IMR-90 (cell line): ENCODE data around the gene MGST1. TPM values are rescaled to one million over a fixed set of nuclear protein-coding genes. Genes with fewer than 3 reads are reported as not detected.

Source experiments
- ATAC-seq: fragments of 200-7000 bp; cut with Tn5 transposase; 2 replicates; pipeline ENCODE4 v1.9.1; 2020; ENCODE audit warnings: low read depth, mild to moderate bottlenecking, moderate library complexity
- BruUV-seq: library from RNA; stranded (reverse); fragments of 400-500 nt; replicated peaks from 2 replicates; lab custom pipeline; 2021; lab: Mats Ljungman, UMichigan
- CTCF ChIA-PET: fragments of 300-600 bp; formaldehyde crosslinking; extraction: SDS; loops from one replicate; lab custom pipeline; 2021; ENCODE audit warnings: antibody characterized with exemption; lab: Yijun Ruan, JAX
- POLR2A ChIA-PET: fragments of 300-600 bp; sonication (Branson Sonifier 250); formaldehyde crosslinking; loops from one replicate; lab custom pipeline; 2022; ENCODE audit warnings: antibody characterized with exemption; ENCODE audit not compliant: unreplicated experiment; lab: Charles Lee
- DNase-seq: peaks from one replicate; pipeline ENCODE4 v3.0.0; 2013
- H2AFZ ChIP-seq: replicated peaks from 2 replicates; pipeline ENCODE3; 2013; ENCODE audit warnings: low read length, mild to moderate bottlenecking; ENCODE audit not compliant: poor library complexity
- H2AK5ac ChIP-seq: 2 replicates; pipeline ENCODE4 v1.6.1; 2013; ENCODE audit warnings: low read depth, low read length, inconsistent platforms
- H2AK9ac ChIP-seq: replicated peaks from 2 replicates; pipeline ENCODE3; 2013; ENCODE audit warnings: mild to moderate bottlenecking, low read depth, low read length, moderate library complexity; ENCODE audit not compliant: poor library complexity
- H2BK120ac ChIP-seq: 2 replicates; pipeline ENCODE4 v1.6.1; 2013; ENCODE audit warnings: low read depth, low read length, inconsistent platforms
- H2BK15ac ChIP-seq: 3 replicates; pipeline ENCODE4 v1.6.1; 2013; ENCODE audit warnings: low read depth, low read length, inconsistent platforms
- H2BK20ac ChIP-seq: 2 replicates; pipeline ENCODE4 v1.6.1; 2013; ENCODE audit warnings: low read depth, mild to moderate bottlenecking, inconsistent platforms, low read length, moderate library complexity
- H2BK5ac ChIP-seq: 2 replicates; pipeline ENCODE4 v1.6.1; 2013; ENCODE audit warnings: mild to moderate bottlenecking, low read depth, low read length, inconsistent platforms; ENCODE audit not compliant: poor library complexity, severe bottlenecking
- H3K14ac ChIP-seq: replicated peaks from 2 replicates; pipeline ENCODE4 v1.6.1; 2013; ENCODE audit warnings: low read depth, low read length, inconsistent platforms
- H3K18ac ChIP-seq: 2 replicates; pipeline ENCODE4 v1.6.1; 2013; ENCODE audit warnings: low read depth, low read length, control low read depth
- H3K23ac ChIP-seq: 2 replicates; pipeline ENCODE4 v1.6.1; 2013; ENCODE audit warnings: low read depth, low read length, inconsistent platforms
- H3K27ac ChIP-seq: 2 replicates; pipeline ENCODE4 v1.5.1; 2013; ENCODE audit warnings: mild to moderate bottlenecking, control low read depth, low read length; ENCODE audit not compliant: insufficient read depth
- H3K27me3 ChIP-seq: 2 replicates; pipeline ENCODE4 v1.6.1; 2013; ENCODE audit warnings: low read length; ENCODE audit not compliant: control insufficient read depth, insufficient read depth
- H3K36me3 ChIP-seq: 2 replicates; pipeline ENCODE4 v1.6.1; 2013; ENCODE audit warnings: low read length, mixed read lengths; ENCODE audit not compliant: control insufficient read depth, insufficient read depth
- H3K4ac ChIP-seq: 2 replicates; pipeline ENCODE4 v1.6.1; 2013; ENCODE audit warnings: low read depth, low read length, inconsistent platforms
- H3K4me1 ChIP-seq: 2 replicates; pipeline ENCODE4 v1.6.1; 2013; ENCODE audit warnings: low read length, mixed read lengths; ENCODE audit not compliant: control insufficient read depth, insufficient read depth
- H3K4me2 ChIP-seq: 2 replicates; pipeline ENCODE4 v1.6.1; 2013; ENCODE audit warnings: low read depth, mild to moderate bottlenecking, control low read depth, low read length, moderate library complexity
- H3K4me3 ChIP-seq: 2 replicates; pipeline ENCODE4 v1.5.1; 2013; ENCODE audit warnings: low read depth, mild to moderate bottlenecking, control low read depth, low read length, moderate library complexity; ENCODE audit not compliant: insufficient read depth
- H3K56ac ChIP-seq: 2 replicates; pipeline ENCODE4 v1.6.1; 2013; ENCODE audit warnings: low read length, inconsistent platforms; ENCODE audit not compliant: insufficient read depth; ENCODE audit errors: extremely low read depth
- H3K79me1 ChIP-seq, 2 experiments: 2 replicates each; pipeline ENCODE4 v1.6.1; 2013; ENCODE audit warnings: low read length in 2 of 2, inconsistent platforms in 1 of 2, low read depth in 1 of 2
- H3K9ac ChIP-seq: 2 replicates; pipeline ENCODE4 v1.6.1; 2013; ENCODE audit warnings: low read depth, low read length, control low read depth
- H3K9me1 ChIP-seq: 2 replicates; pipeline ENCODE4 v1.6.1; 2013; ENCODE audit warnings: low read length, inconsistent platforms; ENCODE audit not compliant: insufficient read depth
- H3K9me3 ChIP-seq: 2 replicates; pipeline ENCODE4 v1.6.1; 2013; ENCODE audit warnings: low read length; ENCODE audit not compliant: control insufficient read depth, insufficient read depth
- H4K20me1 ChIP-seq: 2 replicates; pipeline ENCODE4 v1.6.1; 2013; ENCODE audit warnings: low read length, inconsistent platforms; ENCODE audit not compliant: insufficient read depth
- H4K5ac ChIP-seq: 2 replicates; pipeline ENCODE4 v1.6.1; 2013; ENCODE audit warnings: mild to moderate bottlenecking, low read depth, low read length, control low read depth
- H4K8ac ChIP-seq, 2 experiments: 2 replicates each; pipeline ENCODE4 v1.6.1; 2013; ENCODE audit warnings: low read depth in 2 of 2, low read length in 2 of 2, control low read depth in 1 of 2, inconsistent platforms in 1 of 2
- H4K91ac ChIP-seq: 2 replicates; pipeline ENCODE4 v1.6.1; 2013; ENCODE audit warnings: low read depth, low read length, inconsistent platforms; ENCODE audit not compliant: insufficient read depth
- BHLHE40 ChIP-seq: fragments of 150-350 bp; IDR thresholded peaks from 2 replicates; pipeline ENCODE4 v1.6.1; 2016; ENCODE audit warnings: mild to moderate bottlenecking, low read depth, low read length
- CEBPB ChIP-seq: IDR thresholded peaks from 2 replicates; pipeline ENCODE4 v1.6.1; 2012; ENCODE audit warnings: low read depth, low read length, improper control_type of control experiment
- CHD1 ChIP-seq: IDR thresholded peaks from 2 replicates; pipeline ENCODE4 v1.6.1; 2012; ENCODE audit warnings: low read depth, low read length, improper control_type of control experiment
- FOS ChIP-seq: fragments of 150-350 bp; IDR thresholded peaks from 2 replicates; pipeline ENCODE4 v1.6.1; 2016; ENCODE audit warnings: low read depth, low read length
- MAFK ChIP-seq: IDR thresholded peaks from 2 replicates; pipeline ENCODE4 v1.6.1; 2012; ENCODE audit warnings: low read depth, low read length, improper control_type of control experiment
- MAZ ChIP-seq: IDR thresholded peaks from 2 replicates; pipeline ENCODE4 v1.6.1; 2012; ENCODE audit warnings: low read depth, mild to moderate bottlenecking, low read length, improper control_type of control experiment, moderate library complexity, borderline replicate concordance
- MXI1 ChIP-seq: IDR thresholded peaks from 2 replicates; pipeline ENCODE4 v1.6.1; 2012; ENCODE audit warnings: low read depth, mild to moderate bottlenecking, low read length, moderate library complexity, borderline replicate concordance
- NFE2L2 ChIP-seq: fragments of 150-350 bp; IDR thresholded peaks from 2 replicates; pipeline ENCODE4 v1.6.1; 2016; ENCODE audit warnings: low read depth, mild to moderate bottlenecking, low read length
- POLR2A ChIP-seq: IDR thresholded peaks from 2 replicates; pipeline ENCODE4 v1.6.1; 2012; ENCODE audit warnings: mild to moderate bottlenecking, low read depth, low read length
- RAD21 ChIP-seq: IDR thresholded peaks from 2 replicates; pipeline ENCODE4 v1.6.1; 2012; ENCODE audit warnings: low read length, improper control_type of control experiment
- RFX5 ChIP-seq: IDR thresholded peaks from 2 replicates; pipeline ENCODE4 v1.8.0; 2012; ENCODE audit warnings: low read depth, mild to moderate bottlenecking, low read length, moderate library complexity
- WGBS, 2 experiments: methylation state at CpG; one replicate each; pipeline versions ENCODE4 v1.1.5 to v1.1.7; 2013; ENCODE audit warnings: missing lambda C conversion rate in 2 of 2; ENCODE audit not compliant: insufficient read length in 1 of 2; ENCODE audit errors: extremely low coverage in 2 of 2; 5-methylcytosine and 5-hydroxymethylcytosine counted together
- dilution Hi-C: fragments of 300-500 bp; cut with HindIII; formaldehyde crosslinking; loops from one replicate; pipeline ENCODE4 v1.14.3; 2018; ENCODE audit warnings: low sequenced_read_pairs; ENCODE audit not compliant: unreplicated experiment
- in situ Hi-C: fragments of 300-500 bp; cut with MboI; formaldehyde crosslinking; loops from 3 replicates; pipeline ENCODE4 v1.14.3; 2019; ENCODE audit warnings: low sequenced_read_pairs, inconsistent platforms, mixed read lengths
- intact Hi-C: fragments of 100-400 bp; cut with micrococcal nuclease; formaldehyde crosslinking; loops from 2 replicates; pipeline ENCODE4 v1.10.0; 2022
- polyA plus RNA-seq, 3 experiments: library from polyadenylated mRNA; depleted of rRNA; stranded (reverse); fragments of >200 nt; gene quantifications; 2 replicates each; pipeline ENCODE4 v1.2.3, GENCODE V29; 2012; ENCODE audit warnings: low replicate concordance in 1 of 3
- total RNA-seq: library from RNA; depleted of rRNA; stranded (reverse); fragments of >200 nt; gene quantifications from 2 replicates; pipeline ENCODE4 v1.2.3, GENCODE V29; 2012
- TF ChIP-seq, protein P1 (sequence below): fragments of 150-350 bp; IDR thresholded peaks from 2 replicates; pipeline ENCODE4 v1.6.1; 2016; ENCODE audit warnings: low read depth, mild to moderate bottlenecking, low read length, moderate library complexity, borderline replicate concordance
- TF ChIP-seq, protein P2 (sequence below): conservative IDR thresholded peaks from 2 replicates; pipeline ENCODE4 v1.5.1; 2012; ENCODE audit warnings: mild to moderate bottlenecking, low read depth, low read length, improper control_type of control experiment
- TF ChIP-seq, protein P3 (sequence below): fragments of 150-350 bp; IDR thresholded peaks from 2 replicates; pipeline ENCODE4 v1.6.1; 2017; ENCODE audit warnings: mild to moderate bottlenecking, antibody characterized with exemption, low read length, low read depth

MGST1 gene
- total and polyA plus RNA-seq, 2 of the 4 experiments (the other 2 are of a cell fraction): 105 to 280 TPM

DNA sequence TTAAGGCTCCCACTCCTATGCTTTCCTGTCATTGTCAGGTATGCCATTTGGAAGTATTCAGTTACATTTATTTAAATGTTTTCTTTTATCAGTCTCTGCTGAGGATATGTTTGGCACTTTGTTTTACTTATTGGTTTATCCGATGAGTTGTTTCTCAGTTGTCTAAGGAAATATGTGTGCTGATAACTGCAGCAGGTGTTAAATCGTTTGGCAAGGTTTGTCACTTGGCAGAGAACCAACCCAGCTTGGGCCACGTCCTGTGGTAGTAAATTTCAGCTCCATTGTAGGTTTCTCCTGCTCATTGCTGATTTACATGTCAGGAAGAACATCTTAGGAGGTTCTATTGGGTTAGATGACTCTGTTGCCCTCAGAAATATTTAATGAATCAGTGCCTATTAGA lies 22.0 kb upstream of the MGST1 start:
- ChIA-PET CTCF (no interaction called here), POLR2A (no interaction called here)
- Histone ChIP-seq H3K79me1 (no peaks in the 10 kb centered on the region), H3K27ac (no peak overlapping the region), H2BK120ac (no peak overlapping the region), H3K4me3 (no peak overlapping the region), H2AK5ac (no peak overlapping the region), H3K9me3 (peaks cover 1% of the 10 kb centered on the region; the same call in 1 of the 2 replicates), H4K8ac (no peak overlapping the region), H3K18ac (no peak overlapping the region), H4K91ac (no peak overlapping the region), H2BK20ac (no peak overlapping the region), H3K23ac (no peak overlapping the region), H3K4ac (no peak overlapping the region), H2BK15ac (no peak overlapping the region), H3K36me3 (no peaks in the 10 kb centered on the region), H2AK9ac (no peak overlapping the region), H2AFZ (no peak overlapping the region), H3K27me3 (no peaks in the 10 kb centered on the region), H3K56ac (no peak overlapping the region), H4K5ac (no peak overlapping the region), H3K9ac (no peak overlapping the region), H4K20me1 (no peaks in the 10 kb centered on the region), H3K4me1 (no peaks in the 10 kb centered on the region), H3K4me2 (no peak overlapping the region), H3K14ac (no peak overlapping the region), H2BK5ac (no peak overlapping the region), H3K9me1 (no peaks in the 10 kb centered on the region)
- WGBS, 2 experiments: no CpG with 5 or more reads among the region's 3 CpGs
- in situ Hi-C loops: no loop called here
- TF ChIP-seq BHLHE40: no peak
- no peak for TF ChIP-seq MAFK
- no peak for TF ChIP-seq FOS
- TF ChIP-seq NFE2L2: no peak
- TF ChIP-seq CHD1: no peak
- TF ChIP-seq RAD21: no peak
- no peak for TF ChIP-seq MXI1
- TF ChIP-seq, protein P1, sequence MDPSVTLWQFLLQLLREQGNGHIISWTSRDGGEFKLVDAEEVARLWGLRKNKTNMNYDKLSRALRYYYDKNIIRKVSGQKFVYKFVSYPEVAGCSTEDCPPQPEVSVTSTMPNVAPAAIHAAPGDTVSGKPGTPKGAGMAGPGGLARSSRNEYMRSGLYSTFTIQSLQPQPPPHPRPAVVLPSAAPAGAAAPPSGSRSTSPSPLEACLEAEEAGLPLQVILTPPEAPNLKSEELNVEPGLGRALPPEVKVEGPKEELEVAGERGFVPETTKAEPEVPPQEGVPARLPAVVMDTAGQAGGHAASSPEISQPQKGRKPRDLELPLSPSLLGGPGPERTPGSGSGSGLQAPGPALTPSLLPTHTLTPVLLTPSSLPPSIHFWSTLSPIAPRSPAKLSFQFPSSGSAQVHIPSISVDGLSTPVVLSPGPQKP: no peak
- TF ChIP-seq CEBPB: no peak
- TF ChIP-seq POLR2A: no peak
- no peak for TF ChIP-seq MAZ
- TF ChIP-seq, protein P2, sequence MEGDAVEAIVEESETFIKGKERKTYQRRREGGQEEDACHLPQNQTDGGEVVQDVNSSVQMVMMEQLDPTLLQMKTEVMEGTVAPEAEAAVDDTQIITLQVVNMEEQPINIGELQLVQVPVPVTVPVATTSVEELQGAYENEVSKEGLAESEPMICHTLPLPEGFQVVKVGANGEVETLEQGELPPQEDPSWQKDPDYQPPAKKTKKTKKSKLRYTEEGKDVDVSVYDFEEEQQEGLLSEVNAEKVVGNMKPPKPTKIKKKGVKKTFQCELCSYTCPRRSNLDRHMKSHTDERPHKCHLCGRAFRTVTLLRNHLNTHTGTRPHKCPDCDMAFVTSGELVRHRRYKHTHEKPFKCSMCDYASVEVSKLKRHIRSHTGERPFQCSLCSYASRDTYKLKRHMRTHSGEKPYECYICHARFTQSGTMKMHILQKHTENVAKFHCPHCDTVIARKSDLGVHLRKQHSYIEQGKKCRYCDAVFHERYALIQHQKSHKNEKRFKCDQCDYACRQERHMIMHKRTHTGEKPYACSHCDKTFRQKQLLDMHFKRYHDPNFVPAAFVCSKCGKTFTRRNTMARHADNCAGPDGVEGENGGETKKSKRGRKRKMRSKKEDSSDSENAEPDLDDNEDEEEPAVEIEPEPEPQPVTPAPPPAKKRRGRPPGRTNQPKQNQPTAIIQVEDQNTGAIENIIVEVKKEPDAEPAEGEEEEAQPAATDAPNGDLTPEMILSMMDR: no peak
- TF ChIP-seq, protein P3, sequence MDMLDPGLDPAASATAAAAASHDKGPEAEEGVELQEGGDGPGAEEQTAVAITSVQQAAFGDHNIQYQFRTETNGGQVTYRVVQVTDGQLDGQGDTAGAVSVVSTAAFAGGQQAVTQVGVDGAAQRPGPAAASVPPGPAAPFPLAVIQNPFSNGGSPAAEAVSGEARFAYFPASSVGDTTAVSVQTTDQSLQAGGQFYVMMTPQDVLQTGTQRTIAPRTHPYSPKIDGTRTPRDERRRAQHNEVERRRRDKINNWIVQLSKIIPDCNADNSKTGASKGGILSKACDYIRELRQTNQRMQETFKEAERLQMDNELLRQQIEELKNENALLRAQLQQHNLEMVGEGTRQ: no peak
- no peak for TF ChIP-seq RFX5
- no TSS peak for BruUV-seq
- no peak for DNase-seq
- intact Hi-C loops: loop anchor here (10.0 kb wide), 1 partner anchor 1059 kb away; no protein-coding TSS in a partner anchor
- dilution Hi-C loops: no loop called here
- no peak for ATAC-seq
